GM19023 (cell line): ENCODE measurements around the gene GOLT1A.

ENCODE experiments used
- ATAC-seq: cut with Tn5 transposase; IDR thresholded peaks from one replicate; pipeline ENCODE4 v1.9.1; 2021; ENCODE audit warnings: mild to moderate bottlenecking, moderate library complexity; ENCODE audit not compliant: unreplicated experiment

Gene GOLT1A

DNA sequence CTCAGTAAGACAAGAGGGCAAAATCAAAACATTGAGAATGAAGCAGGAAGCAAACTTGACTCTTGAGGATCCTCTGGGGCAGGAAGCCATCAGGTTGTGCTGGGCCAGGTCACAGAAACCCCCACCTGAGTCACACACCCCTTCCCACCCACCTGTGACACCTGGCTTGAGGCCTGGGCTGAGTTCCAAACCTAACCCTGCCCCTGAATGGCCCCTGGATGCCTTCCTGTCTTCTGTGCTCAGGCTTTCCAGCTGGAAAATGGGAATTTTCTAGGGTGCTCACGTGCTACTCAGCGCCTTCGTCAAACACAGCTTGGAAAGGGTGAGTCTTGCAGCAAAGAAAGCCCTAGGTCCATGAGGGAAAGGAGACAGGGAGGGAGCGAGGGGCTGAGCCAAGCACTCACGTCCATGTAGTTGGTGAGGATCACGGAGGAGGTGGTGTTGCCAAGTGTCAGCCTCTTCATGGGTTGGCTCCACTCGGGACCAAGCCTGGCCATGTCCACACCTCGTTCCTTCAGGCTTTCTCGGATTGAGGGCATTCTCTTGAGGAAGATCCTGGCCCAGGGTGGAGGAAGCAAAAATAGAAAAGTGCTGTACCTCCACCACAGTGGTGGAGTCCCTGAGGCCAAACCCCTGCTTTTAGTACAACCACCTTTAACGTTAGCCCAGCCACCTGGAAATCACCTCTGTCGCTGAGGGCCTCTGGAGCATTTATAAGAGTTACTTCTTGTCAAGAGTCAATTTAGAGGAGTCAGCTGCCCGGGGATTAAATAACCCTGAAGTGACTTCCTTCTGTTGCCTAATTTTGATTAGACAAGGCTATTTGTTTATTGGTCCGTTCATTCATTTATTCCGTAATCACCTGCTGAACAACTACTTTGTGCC lies 51.9 kb downstream of the GOLT1A start:
- ATAC-seq, result no peak

DNA sequence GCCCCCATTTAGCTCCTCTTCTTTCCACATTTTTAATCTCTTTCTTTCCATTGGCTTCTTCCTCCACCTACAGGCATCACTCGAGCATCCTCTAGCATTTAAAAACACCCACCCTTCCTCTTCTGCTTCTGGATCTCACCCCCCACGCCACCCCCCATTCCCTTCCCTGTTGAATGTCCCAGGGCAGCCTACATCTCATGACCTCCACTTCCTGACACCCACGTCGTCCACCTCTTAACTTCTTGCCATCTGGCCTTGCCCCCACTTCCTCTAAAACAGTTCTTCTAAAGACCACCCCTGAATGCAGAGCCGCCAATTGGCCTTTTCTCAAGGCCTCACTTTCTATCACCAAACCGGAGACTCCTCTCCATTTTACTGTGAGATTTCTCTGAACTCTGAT lies 55.8 kb downstream of the GOLT1A start:
- no peak for ATAC-seq

DNA sequence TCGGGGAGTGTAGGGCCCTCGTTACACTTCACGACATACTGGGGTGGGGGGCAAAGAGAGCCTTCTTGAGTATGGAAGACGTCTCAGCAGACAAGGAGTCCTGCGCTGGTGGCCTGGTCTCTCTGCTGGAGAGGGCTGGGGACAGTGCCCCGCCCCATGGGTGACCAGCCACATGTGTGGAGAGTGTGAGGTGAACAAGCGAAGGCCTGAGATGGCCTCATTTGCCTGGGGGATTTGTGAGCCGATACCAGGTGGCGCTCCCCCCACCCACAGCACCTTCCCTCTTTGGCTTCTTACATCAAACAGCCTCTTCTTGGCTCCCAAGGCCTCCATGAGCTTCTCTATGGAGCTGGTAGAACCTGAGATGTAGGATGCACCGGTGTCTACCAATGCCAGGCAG lies 57.9 kb downstream of the GOLT1A start:
- ATAC-seq, result no peak

DNA sequence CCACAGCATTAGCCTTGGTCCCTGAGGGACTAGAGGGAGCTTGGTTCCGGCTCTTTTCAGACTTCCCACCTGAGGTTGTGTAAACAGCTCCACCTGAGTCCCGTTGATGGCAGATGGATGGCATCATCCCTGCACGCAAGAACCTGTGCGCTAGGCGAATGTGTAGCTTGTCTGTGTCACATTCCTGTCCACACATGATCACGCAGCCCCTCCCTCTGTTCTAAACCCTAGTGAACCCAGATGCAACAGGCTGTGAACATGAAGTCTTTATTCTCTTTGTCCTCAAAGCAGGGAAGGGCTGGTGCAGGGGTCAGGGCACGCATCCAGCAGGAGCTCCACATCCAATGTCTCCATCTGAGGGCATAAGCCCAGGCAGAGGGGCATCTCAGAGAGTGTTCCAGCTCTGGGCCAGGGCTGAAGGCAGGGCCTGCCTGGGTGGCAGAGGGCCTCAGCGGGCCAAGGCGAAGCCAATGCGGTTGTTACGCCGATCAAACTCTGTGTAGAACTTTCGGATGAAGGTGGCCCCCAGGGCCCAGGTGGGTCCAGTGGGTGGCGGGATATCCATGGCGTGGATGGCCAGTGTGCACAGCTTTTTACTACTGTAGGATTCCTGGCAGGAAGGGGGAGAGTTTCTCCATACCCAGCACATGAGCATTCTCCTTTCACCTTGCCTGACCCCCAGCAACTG lies 59.1 kb downstream of the GOLT1A start:
- no peak for ATAC-seq

DNA sequence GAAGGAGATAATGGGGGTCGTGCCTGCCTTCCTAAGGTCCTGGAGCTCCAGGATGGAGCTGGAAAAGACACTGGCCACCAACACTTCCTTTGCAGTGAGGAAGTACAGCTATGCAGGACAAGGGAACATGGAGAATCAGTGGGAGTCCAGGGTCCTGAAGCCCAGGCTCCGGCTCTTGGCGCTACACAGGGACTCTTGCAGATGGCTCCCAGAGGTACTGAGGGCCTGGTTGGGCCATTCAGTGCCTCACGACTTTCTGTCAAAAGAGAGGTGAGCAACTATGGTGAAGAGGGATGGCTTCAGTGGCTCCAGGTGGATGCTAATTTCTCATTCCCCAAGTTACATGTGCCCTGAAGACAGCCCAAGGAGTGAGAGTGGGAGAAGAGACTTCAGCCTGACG lies 60.1 kb downstream of the GOLT1A start:
- no peak for ATAC-seq

DNA sequence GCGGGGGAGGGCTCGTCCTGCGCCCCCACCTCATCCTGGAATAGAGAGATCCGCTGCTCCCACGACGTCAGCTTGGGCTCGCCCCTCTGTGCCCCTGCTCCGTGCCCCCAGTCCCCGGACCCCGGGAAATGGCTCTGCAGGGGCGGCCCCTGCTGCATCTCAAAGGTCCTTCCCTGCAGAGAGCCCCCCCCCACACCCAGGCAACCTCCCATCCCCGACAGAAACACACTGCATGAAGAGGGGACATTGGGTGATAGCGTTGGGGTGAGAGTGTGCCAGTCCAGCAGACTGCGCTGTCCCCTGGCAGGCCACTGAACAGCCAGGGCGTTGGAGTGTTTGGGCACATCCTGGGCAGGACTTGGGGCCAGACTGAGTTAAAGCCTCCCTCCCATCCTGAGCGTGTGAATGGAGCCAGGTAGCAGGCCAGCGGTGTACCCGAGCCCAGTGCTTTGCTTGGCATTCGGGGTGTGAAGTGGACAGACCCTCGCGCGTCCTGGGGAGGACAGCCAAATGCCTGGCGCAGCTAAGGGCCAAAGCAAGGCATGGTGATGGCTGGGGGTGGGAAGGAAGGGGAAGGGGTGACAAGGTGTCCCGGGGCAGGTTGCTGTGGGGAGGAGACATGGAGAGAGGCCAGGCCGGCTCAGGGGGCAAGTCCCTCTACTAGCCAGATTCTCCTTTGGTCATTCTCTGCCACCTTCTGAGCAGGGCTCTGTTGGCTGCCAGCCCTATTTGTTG lies 61.3 kb downstream of the GOLT1A start:
- ATAC-seq, result no peak

DNA sequence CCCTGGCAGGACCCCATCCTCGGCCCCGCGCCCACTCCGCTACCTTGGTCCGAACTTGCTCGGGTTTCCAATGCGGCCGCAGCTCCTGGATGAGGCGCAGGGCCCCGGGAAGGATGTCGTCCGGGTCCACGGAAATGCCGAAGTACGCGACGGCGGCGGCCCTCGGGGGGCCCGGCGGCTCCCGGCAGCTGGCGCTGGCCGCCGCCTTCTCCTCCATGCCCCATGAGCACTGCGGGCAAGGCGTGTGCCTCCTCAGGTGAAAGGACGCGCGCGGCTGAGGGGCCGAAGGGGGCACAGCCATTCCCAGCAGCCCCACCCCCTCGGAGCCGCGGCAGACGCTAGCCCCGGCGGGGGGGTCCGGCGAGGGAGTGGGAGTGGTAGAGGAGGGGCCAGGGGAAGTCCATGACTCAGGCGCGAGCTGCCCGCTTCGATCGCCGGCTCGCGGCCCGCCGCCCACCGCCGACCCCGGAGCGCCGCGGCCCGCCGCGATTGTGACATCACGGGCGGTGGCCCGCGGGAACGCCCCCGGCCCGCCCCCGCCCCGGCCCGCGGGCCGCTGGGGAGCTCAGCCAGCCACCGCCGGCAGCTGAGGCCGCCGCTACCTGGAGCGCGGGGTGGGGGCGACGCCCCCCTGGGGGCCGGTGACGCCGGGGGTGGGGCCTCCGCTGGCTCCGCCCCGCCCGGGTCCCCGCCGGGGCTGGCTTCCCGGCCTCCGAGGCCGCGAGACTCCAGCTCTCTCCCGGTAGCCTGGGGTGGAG lies 62.1 kb downstream of the GOLT1A start, which contains the start of gene ETNK2:
Gene ETNK2, minus strand, starts transcription at position 493 of the 758 bp plus-strand sequence. Its CDS starts 192 bp downstream, at position 301.
- no peak for ATAC-seq

DNA sequence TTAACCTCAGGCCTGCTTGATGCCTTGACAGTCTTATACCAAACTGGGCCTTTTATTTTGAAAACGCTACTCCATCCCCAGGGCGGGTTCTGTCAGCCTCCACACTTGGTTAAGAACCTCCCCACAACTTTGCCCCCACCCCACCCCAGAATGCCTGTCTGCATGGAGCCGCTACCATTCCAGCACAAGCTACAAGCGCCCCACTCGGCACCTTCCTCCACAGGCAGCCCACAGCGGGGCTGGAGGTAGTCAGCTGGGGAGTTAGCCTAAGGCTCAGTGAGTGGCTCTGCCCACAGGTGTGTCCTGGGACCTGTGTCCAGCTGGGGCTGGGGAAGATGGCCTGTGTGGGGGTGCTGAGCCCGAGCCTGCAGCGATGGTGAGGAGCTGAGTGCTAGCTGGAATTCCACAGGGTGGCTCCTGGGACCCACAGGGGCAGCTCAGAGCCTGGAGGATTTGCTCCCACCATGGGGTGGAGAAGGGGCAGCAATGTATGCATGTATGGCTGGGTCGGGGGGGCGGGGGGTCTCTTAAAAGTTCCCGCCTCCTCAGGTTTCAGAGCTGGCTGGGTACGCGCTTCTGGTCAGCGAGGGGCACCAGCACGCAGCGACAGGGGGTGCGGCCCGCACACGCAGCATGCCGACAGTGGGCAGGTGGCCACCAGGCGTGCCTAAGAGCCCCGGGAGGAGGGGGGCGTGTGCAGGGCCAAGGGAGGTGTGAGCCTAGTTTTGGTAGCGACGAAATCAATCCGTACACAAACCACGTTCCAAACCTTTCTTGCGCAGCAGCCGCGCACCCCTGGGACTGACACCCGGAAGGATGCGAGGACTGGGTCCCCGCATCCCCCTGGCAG lies 62.9 kb downstream of the GOLT1A start:
- ATAC-seq, result no peak

DNA sequence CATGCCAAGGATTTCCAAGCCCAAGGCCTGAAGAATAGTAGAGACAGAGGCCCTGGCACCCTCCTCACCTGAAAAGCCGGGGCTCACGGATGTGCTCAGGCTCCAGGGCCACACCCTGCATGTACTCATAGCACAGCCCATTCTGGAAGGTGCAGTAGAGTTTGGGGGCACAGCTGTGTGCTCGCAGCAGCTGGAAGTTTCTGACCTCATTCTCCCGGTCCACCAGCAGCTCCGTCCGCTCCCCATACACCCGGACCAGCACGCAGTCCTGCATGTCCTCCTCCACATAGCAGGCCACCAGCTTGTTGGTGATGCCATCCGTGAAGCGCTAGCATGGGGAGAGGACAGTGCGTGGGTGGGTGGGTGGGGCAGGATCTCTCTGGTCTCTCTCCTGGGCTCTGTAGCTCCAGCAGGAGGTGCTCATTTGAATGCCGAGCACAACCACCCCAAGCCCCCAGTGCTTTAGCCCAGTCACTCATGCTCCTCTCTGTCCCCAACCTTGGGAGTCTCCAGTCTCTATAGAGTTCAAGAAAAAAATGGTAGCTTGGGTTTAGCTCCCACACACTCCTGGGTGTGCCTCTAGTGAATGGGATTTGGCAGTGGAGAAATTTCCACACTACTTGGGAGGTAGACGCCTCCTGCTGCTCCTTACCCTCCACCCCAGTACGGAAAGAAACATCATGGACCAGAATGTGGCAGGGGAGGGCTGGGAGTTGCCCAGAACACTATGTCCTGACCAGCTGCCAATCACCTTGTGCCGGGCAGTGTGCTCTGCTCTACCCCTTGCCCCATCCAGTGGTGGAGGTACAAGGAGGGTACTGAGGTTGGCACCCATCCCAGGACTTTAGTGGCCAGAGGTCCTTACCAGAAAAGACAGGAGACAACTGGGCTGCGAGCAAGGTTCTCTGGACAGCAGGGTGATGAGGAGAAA lies 63.9 kb downstream of the GOLT1A start:
- ATAC-seq, result no peak

DNA sequence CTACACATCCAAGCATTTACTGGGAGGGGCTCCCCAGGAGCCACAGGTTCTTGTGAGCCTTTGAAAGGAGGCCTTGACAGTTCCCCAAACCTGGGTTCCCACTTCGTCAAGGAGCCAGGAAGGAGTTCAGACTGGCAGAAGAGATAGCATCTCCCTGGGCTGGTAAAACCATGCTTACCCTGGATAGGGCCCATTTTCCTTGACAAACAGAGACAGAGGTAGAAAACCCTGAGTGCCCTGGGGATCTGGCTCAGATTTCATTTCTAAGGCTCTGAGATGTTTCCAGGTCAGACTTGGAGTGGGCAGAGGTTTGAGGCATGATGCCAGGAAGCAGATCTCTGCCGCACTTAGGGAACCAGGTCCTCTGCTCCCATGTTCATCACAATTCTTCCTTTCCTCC lies 64.7 kb downstream of the GOLT1A start:
- no peak for ATAC-seq
